Endothelial cell of umbilical vein (primary cell): ENCODE data around the gene FSD1. TPM values are rescaled to one million over a fixed set of nuclear protein-coding genes. Genes with fewer than 3 reads are reported as not detected.

Experiments
- BruUV-seq: library from RNA; stranded (reverse); fragments of 400-500 nt; replicated peaks from 2 replicates; lab custom pipeline; 2021; lab: Mats Ljungman, UMichigan
- CTCF ChIA-PET: fragments of 300-600, 350-600 bp; sonication (Branson Sonifier 250); formaldehyde crosslinking; loops from one replicate; lab custom pipeline; 2021; ENCODE audit warnings: antibody characterized with exemption, inconsistent platforms; lab: Charles Lee
- POLR2A ChIA-PET: fragments of 300-600, 350-600 bp; sonication (Branson Sonifier 250); formaldehyde crosslinking; loops from one replicate; lab custom pipeline; 2021; ENCODE audit warnings: antibody characterized with exemption, inconsistent platforms; lab: Charles Lee
- DNase-seq: peaks from one replicate; pipeline ENCODE4 v3.0.0-alpha.2; 2011; ENCODE audit warnings: low read depth, low spot score
- FAIRE-seq: peaks from 2 replicates; lab custom pipeline; 2011; peaks lifted over from hg19 to GRCh38; lab: Jason Lieb, UNC
- H2AFZ ChIP-seq: 2 replicates; pipeline ENCODE4 v1.6.0; 2012; ENCODE audit warnings: low read depth, low read length, control low read depth, inconsistent platforms
- H3K27ac ChIP-seq: 2 replicates; pipeline ENCODE4 v1.5.1; 2011; ENCODE audit warnings: low read depth, mild to moderate bottlenecking, control low read depth, low read length, moderate library complexity; ENCODE audit not compliant: insufficient read depth
- H3K27me3 ChIP-seq, 2 experiments: 2 replicates each; pipeline versions ENCODE4 v1.6.0 to v1.6.1; 2011; ENCODE audit warnings: low read length in 2 of 2, mixed read lengths in 1 of 2; ENCODE audit not compliant: control insufficient read depth in 2 of 2, insufficient read depth in 2 of 2
- H3K36me3 ChIP-seq, 2 experiments: 2 replicates in 1 of 2; 3 replicates in 1 of 2; pipeline ENCODE4 v1.5.1; 2011; ENCODE audit warnings: low read length in 2 of 2, mild to moderate bottlenecking in 1 of 2, moderate library complexity in 1 of 2; ENCODE audit not compliant: control insufficient read depth in 2 of 2, insufficient read depth in 2 of 2; ENCODE audit errors: extremely low read depth in 1 of 2
- H3K4me1 ChIP-seq: 3 replicates; pipeline ENCODE4 v1.5.1; 2011; ENCODE audit warnings: mild to moderate bottlenecking, low read length; ENCODE audit not compliant: control insufficient read depth, insufficient read depth; ENCODE audit errors: extremely low read depth
- H3K4me2 ChIP-seq: 2 replicates; pipeline ENCODE4 v1.6.1; 2011; ENCODE audit warnings: low read length, control low read depth, mixed read lengths; ENCODE audit not compliant: insufficient read depth
- H3K4me3 ChIP-seq, 3 experiments: fragments of 200-600 bp in 1 of 3; sonication (generic), shearing (Covaris generic) in 1 of 3; replicated peaks in 1 of 3; 2 replicates each; pipeline ENCODE4 v1.5.1; 2011 to 2016; ENCODE audit warnings: control low read depth in 3 of 3, low read length in 3 of 3, mild to moderate bottlenecking in 2 of 3, inconsistent platforms in 1 of 3, low read depth in 1 of 3, moderate library complexity in 1 of 3; ENCODE audit not compliant: insufficient read depth in 1 of 3
- H3K79me2 ChIP-seq: 2 replicates; pipeline ENCODE4 v1.6.0; 2012; ENCODE audit warnings: low read length, inconsistent platforms; ENCODE audit not compliant: control insufficient read depth, insufficient read depth
- H3K9ac ChIP-seq: replicated peaks from 2 replicates; pipeline ENCODE3; 2011; ENCODE audit warnings: low read length, control low read depth; ENCODE audit not compliant: insufficient read depth; ENCODE audit errors: extremely low read depth
- H3K9me1 ChIP-seq: replicated peaks from 3 replicates; pipeline ENCODE4 v1.6.0; 2011; ENCODE audit warnings: mild to moderate bottlenecking, low read length; ENCODE audit not compliant: control insufficient read depth, insufficient read depth; ENCODE audit errors: extremely low read depth
- H3K9me3 ChIP-seq: replicated peaks from 2 replicates; pipeline ENCODE4 v1.5.1; 2012; ENCODE audit warnings: low read length, inconsistent platforms; ENCODE audit not compliant: control insufficient read depth, insufficient read depth
- H4K20me1 ChIP-seq: replicated peaks from 2 replicates; pipeline ENCODE3; 2011; ENCODE audit warnings: mild to moderate bottlenecking, low read length; ENCODE audit not compliant: control insufficient read depth, insufficient read depth; ENCODE audit errors: extremely low read depth
- CTCF ChIP-seq, 2 donors: IDR thresholded peaks; 1 replicate in 1 of 2; 2 replicates in 1 of 2; pipeline ENCODE4 v1.5.1; 2011; ENCODE audit warnings: low read length in 2 of 2, mild to moderate bottlenecking in 2 of 2, moderate library complexity in 2 of 2, control low read depth in 1 of 2, inconsistent platforms in 1 of 2, low read depth in 1 of 2; ENCODE audit not compliant: insufficient read depth in 1 of 2; ENCODE audit errors: extremely low read depth in 1 of 2
- FOS ChIP-seq: IDR thresholded peaks from 2 replicates; pipeline ENCODE4 v1.6.1; 2011; ENCODE audit warnings: mild to moderate bottlenecking, low read length, moderate library complexity, borderline replicate concordance; ENCODE audit not compliant: insufficient read depth
- JUN ChIP-seq: IDR thresholded peaks from 2 replicates; pipeline ENCODE4 v1.6.1; 2011; ENCODE audit warnings: borderline replicate concordance, low read depth; ENCODE audit not compliant: insufficient read length, insufficient read depth
- MAX ChIP-seq: IDR thresholded peaks from 2 replicates; pipeline ENCODE4 v1.6.1; 2011; ENCODE audit not compliant: insufficient read depth, insufficient read length
- MYC ChIP-seq: IDR thresholded peaks from one replicate; pipeline ENCODE4 v1.6.1; 2011; ENCODE audit warnings: mild to moderate bottlenecking, low read depth, low read length
- POLR2A ChIP-seq: IDR thresholded peaks from 2 replicates; pipeline ENCODE4 v1.6.1; 2012; ENCODE audit warnings: low read depth, mild to moderate bottlenecking, control low read depth, low read length
- POLR2AphosphoS5 ChIP-seq: IDR thresholded peaks from 2 replicates; pipeline ENCODE4 v1.6.1; 2012; ENCODE audit warnings: low read depth, mild to moderate bottlenecking, control low read depth, low read length, moderate library complexity; ENCODE audit not compliant: insufficient read depth
- dilution Hi-C: fragments of 300-500 bp; cut with MboI; formaldehyde crosslinking; loops from one replicate; pipeline ENCODE4 v1.15.0; 2019; ENCODE audit warnings: low sequenced_read_pairs; ENCODE audit not compliant: extremely low pct_ligation_motif_present
- intact Hi-C: fragments of 100-400 bp; cut with micrococcal nuclease; formaldehyde crosslinking; loops from one replicate; pipeline ENCODE4 v1.10.0; 2022
- polyA plus RNA-seq, 4 experiments: library from polyadenylated mRNA; depleted of rRNA in 3 of 4; stranded (reverse) in 3 of 4; unstranded in 1 of 4; fragments of >200 nt; gene quantifications; 2 replicates each; pipeline versions ENCODE4 v1.2.1 to v1.2.3, GENCODE V29; 2011 to 2012; ENCODE audit warnings: missing spikeins in 1 of 4
- total RNA-seq: library from RNA; stranded (reverse); gene quantifications from 2 replicates; pipeline ENCODE4 v1.2.3, GENCODE V29; 2021

The FSD1 gene
- total and polyA plus RNA-seq, 2 donors (not counting 3 experiments of a cell fraction or from before 2014, with no cell fraction given), result 25.8 to 55.5 TPM

GRCh38 chr19:4322942-4323665 lies 18.7 kb downstream of the FSD1 start:
- TF ChIP-seq CTCF (IDR thresholded peaks at IDR 0.05; ENCODE audit: extremely low read depth in 1 of 2, insufficient read depth in 1 of 2, low read depth in 1 of 2, low read length in 2 of 2), result no peak
- TF ChIP-seq MYC, result no peak
- CTCF ChIA-PET, result interaction anchor here (0.7 to 1.4 kb wide), 3 partner anchors 29 to 183 kb away, joined by 3 read pairs; no protein-coding TSS in a partner anchor
- H3K27ac ChIP-seq, result no peak overlapping the region
- POLR2A ChIA-PET, result no interaction called here
- no peak for DNase-seq
- H3K9ac ChIP-seq, result no peak overlapping the region
- H3K36me3 ChIP-seq, result no peaks in the 10 kb centered on the region
- no peaks in the 10 kb centered on the region for H3K9me1 ChIP-seq
- no peak overlapping the region for H3K4me3 ChIP-seq
- intact Hi-C loops (no loop called here), dilution Hi-C loops (no loop called here)
- H3K9me3 ChIP-seq, result no peaks in the 10 kb centered on the region
- FAIRE-seq, result no peak
- H3K4me1 ChIP-seq, result peaks cover 3% of the 10 kb centered on the region
- no TSS peak for BruUV-seq
- H3K27me3 ChIP-seq, result no peaks in the 10 kb centered on the region
- H2AFZ ChIP-seq, result no peak overlapping the region
- no peaks in the 10 kb centered on the region for H3K79me2 ChIP-seq
- H3K4me2 ChIP-seq, result no peak overlapping the region
- H4K20me1 ChIP-seq, result no peaks in the 10 kb centered on the region

- Histone ChIP-seq H3K36me3 (no peaks in the 10 kb centered on the region), H3K9ac (no peak overlapping the region), H3K4me2 (no peak overlapping the region), H3K4me1 (peaks cover 3% of the 10 kb centered on the region), H3K9me1 (no peaks in the 10 kb centered on the region), H3K27ac (no peak overlapping the region), H4K20me1 (no peaks in the 10 kb centered on the region), H3K4me3 (no peak overlapping the region), H2AFZ (no peak overlapping the region), H3K27me3 (no peaks in the 10 kb centered on the region), H3K79me2 (no peaks in the 10 kb centered on the region), H3K9me3 (no peaks in the 10 kb centered on the region)
- TF ChIP-seq POLR2A (no peak), CTCF (IDR thresholded peaks at IDR 0.05; ENCODE audit: extremely low read depth in 1 of 2, insufficient read depth in 1 of 2, low read depth in 1 of 2, low read length in 2 of 2) (no peak), JUN (no peak), MYC (no peak), MAX (no peak), FOS (no peak), POLR2AphosphoS5 (no peak)
- no TSS peak for BruUV-seq
- no peak for DNase-seq
- intact Hi-C loops, result no loop called here
- POLR2A ChIA-PET, result no interaction called here
- dilution Hi-C loops, result no loop called here
- CTCF ChIA-PET, result interaction anchor here (1.0 kb wide), 1 partner anchor 46 kb away, joined by 3 read pairs; no protein-coding TSS in a partner anchor
- FAIRE-seq, result no peak
Observed at GRCh38 chr19:4323692-4324091, 19.3 kb downstream of the FSD1 start.
